Loucy (cell line): ENCODE measurements around the gene RUVBL2.

ENCODE experiments used
- H2AFZ ChIP-seq: fragments of 200-600 bp; sonication (generic); 2 replicates; pipeline ENCODE4 v1.6.0; 2016; ENCODE audit warnings: antibody characterized with exemption, mild to moderate bottlenecking, low read length, moderate library complexity
- H3F3A ChIP-seq: fragments of 200-600 bp; 2 replicates; pipeline ENCODE4 v1.6.0; 2016; ENCODE audit warnings: antibody characterized with exemption, low read depth, mild to moderate bottlenecking
- H3K27me3 ChIP-seq: fragments of 200-600 bp; sonication (generic); 2 replicates; pipeline ENCODE4 v1.6.1; 2014; ENCODE audit warnings: low read length, mild to moderate bottlenecking; ENCODE audit not compliant: insufficient read depth, poor library complexity, severe bottlenecking
- H3K36me3 ChIP-seq: fragments of 200-600 bp; sonication (generic); 2 replicates; pipeline ENCODE4 v1.6.1; 2016; ENCODE audit warnings: low read length; ENCODE audit not compliant: insufficient read depth
- H3K4me1 ChIP-seq: fragments of 200-600 bp; sonication (generic); 2 replicates; pipeline ENCODE4 v1.5.1; 2014; ENCODE audit warnings: low read length, mild to moderate bottlenecking; ENCODE audit not compliant: insufficient read depth, poor library complexity, severe bottlenecking
- H3K4me2 ChIP-seq: fragments of 200-600 bp; sonication (generic); 2 replicates; pipeline ENCODE4 v1.6.0; 2014; ENCODE audit warnings: antibody characterized with exemption, low read length, low read depth, mild to moderate bottlenecking; ENCODE audit not compliant: poor library complexity, severe bottlenecking
- H3K4me3 ChIP-seq: fragments of 200-600 bp; sonication (generic); 2 replicates; pipeline ENCODE4 v1.5.1; 2014; ENCODE audit warnings: low read length, mild to moderate bottlenecking, mixed read lengths; ENCODE audit not compliant: poor library complexity, severe bottlenecking
- H3K79me2 ChIP-seq: fragments of 200-600 bp; sonication (generic); 2 replicates; pipeline ENCODE4 v1.6.1; 2014; ENCODE audit warnings: low read length; ENCODE audit not compliant: insufficient read depth
- H3K9ac ChIP-seq: fragments of 200-600 bp; sonication (generic); 2 replicates; pipeline ENCODE4 v1.6.0; 2014; ENCODE audit warnings: mild to moderate bottlenecking, low read depth, low read length, moderate library complexity; ENCODE audit not compliant: poor library complexity, severe bottlenecking
- H3K9me2 ChIP-seq: fragments of 200-600 bp; sonication (generic); replicated peaks from 2 replicates; pipeline ENCODE4 v1.6.1; 2016; ENCODE audit warnings: low read depth, low read length, mixed read lengths
- H3K9me3 ChIP-seq: fragments of 200-600 bp; sonication (generic); 2 replicates; pipeline ENCODE4 v1.6.1; 2014; ENCODE audit warnings: mild to moderate bottlenecking, antibody characterized with exemption, low read length, low read depth; ENCODE audit not compliant: insufficient read depth
- H4K20me1 ChIP-seq: fragments of 200-600 bp; sonication (generic); 2 replicates; pipeline ENCODE4 v1.6.0; 2014; ENCODE audit warnings: antibody characterized with exemption, low read length, mild to moderate bottlenecking; ENCODE audit not compliant: insufficient read depth, poor library complexity, severe bottlenecking
- CTCF ChIP-seq: fragments of 200-600 bp; sonication (generic); conservative IDR thresholded peaks from 2 replicates; pipeline ENCODE4 v1.5.1; 2014; ENCODE audit warnings: mild to moderate bottlenecking, antibody characterized with exemption, low read length
- EZH2phosphoT487 ChIP-seq: fragments of 200-600 bp; IDR thresholded peaks from 2 replicates; pipeline ENCODE4 v1.6.1; 2018; ENCODE audit warnings: antibody characterized with exemption, mild to moderate bottlenecking, moderate library complexity, borderline replicate concordance

The RUVBL2 gene

GRCh38 chr19:49014870-49015255 is 21.2 kb downstream of the RUVBL2 start:
- Histone ChIP-seq H3F3A (no peaks in the 10 kb centered on the region), H2AFZ (no peak overlapping the region), H3K36me3 (peaks cover 48% of the 10 kb centered on the region; the same call in 1 of the 2 replicates), H3K9me2 (no peaks in the 10 kb centered on the region), H3K27me3 (no peaks in the 10 kb centered on the region), H4K20me1 (no peaks in the 10 kb centered on the region), H3K9me3 (no peaks in the 10 kb centered on the region), H3K4me1 (no peaks in the 10 kb centered on the region), H3K4me3 (no peak overlapping the region), H3K79me2 (no peaks in the 10 kb centered on the region), H3K9ac (no peak overlapping the region), H3K4me2 (no peak overlapping the region)
- no peak for TF ChIP-seq CTCF
- TF ChIP-seq EZH2phosphoT487, result no peak

GRCh38 chr19:49016067-49016839 is 22.6 kb downstream of the RUVBL2 start:
- Histone ChIP-seq H3K9me3 (no peaks in the 10 kb centered on the region), H3K4me3 (no peak overlapping the region), H3K4me2 (no peak overlapping the region), H4K20me1 (no peaks in the 10 kb centered on the region), H2AFZ (no peak overlapping the region), H3K36me3 (peaks cover 34% of the 10 kb centered on the region; the same call in 1 of the 2 replicates), H3K4me1 (peaks cover 7% of the 10 kb centered on the region), H3K27me3 (no peaks in the 10 kb centered on the region), H3K9ac (no peak overlapping the region), H3K9me2 (no peaks in the 10 kb centered on the region), H3K79me2 (no peaks in the 10 kb centered on the region), H3F3A (no peaks in the 10 kb centered on the region)
- TF ChIP-seq CTCF (no peak), EZH2phosphoT487 (no peak)

- Histone ChIP-seq H2AFZ (no peak within 1 kb of the TSS), H3K9me2 (no peaks in the 10 kb centered on the region), H4K20me1 (no peaks in the 10 kb centered on the region), H3K4me3 (no peak within 1 kb of the TSS), H3K9me3 (no peaks in the 10 kb centered on the region), H3K27me3 (no peaks in the 10 kb centered on the region), H3K9ac (no peak within 1 kb of the TSS), H3K4me1 (peaks cover 7% of the 10 kb centered on the region), H3F3A (no peaks in the 10 kb centered on the region), H3K36me3 (peaks cover 25% of the 10 kb centered on the region; the same call in 1 of the 2 replicates), H3K79me2 (no peaks in the 10 kb centered on the region), H3K4me2 (no peak within 1 kb of the TSS)
- no peak for TF ChIP-seq EZH2phosphoT487
- no peak for TF ChIP-seq CTCF
These were observed 23.5 kb downstream of the RUVBL2 start, which contains the start of gene LHB for GRCh38 chr19:49017041-49017665. Gene LHB, minus strand, starts transcription at chr19:49017091. Its CDS starts 10 bp downstream, at chr19:49017081.
